Activated naive CD4-positive, alpha-beta T cell treated with anti-CD3 and anti-CD28 coated beads, Interleukin-2, amount 10 ng/mL, durations not matched to agents 7 days and 5 days (primary cell): ENCODE data around the gene LRRC3.
A peak's percentile ranks its signal among the peaks of the same experiment; 100 is the strongest.

Experiments
- CTCF ChIA-PET: fragments of 350-600 bp; sonication (Branson Sonifier 250); formaldehyde crosslinking; loops from one replicate; lab custom pipeline; 2021; ENCODE audit warnings: antibody characterized with exemption; lab: Charles Lee
- DNase-seq: peaks from one replicate; pipeline ENCODE4 v3.0.0-alpha.2; 2020
- H3K27ac Mint-ChIP-seq: one replicate; pipeline ENCODE4 v1.8.0; 2021; ENCODE audit warnings: mild to moderate bottlenecking, moderate library complexity, mixed read lengths
- H3K27me3 Mint-ChIP-seq: one replicate; pipeline ENCODE4 v1.8.0; 2021; ENCODE audit warnings: mild to moderate bottlenecking, mixed read lengths
- H3K36me3 Mint-ChIP-seq: one replicate; pipeline ENCODE4 v1.8.0; 2021; ENCODE audit warnings: mixed read lengths
- H3K4me1 Mint-ChIP-seq: one replicate; pipeline ENCODE4 v1.8.0; 2021; ENCODE audit warnings: mixed read lengths
- H3K4me3 Mint-ChIP-seq: one replicate; pipeline ENCODE4 v1.8.0; 2021; ENCODE audit warnings: mild to moderate bottlenecking, moderate library complexity, mixed read lengths
- H3K9me3 Mint-ChIP-seq: one replicate; pipeline ENCODE4 v1.8.0; 2021; ENCODE audit warnings: mixed read lengths

Gene LRRC3

GRCh38 chr21:44440241-44441040, 14.9 kb upstream of the LRRC3 start:
- H3K27me3 Mint-ChIP-seq: peaks cover 7% of the 10 kb centered on the region
- H3K9me3 Mint-ChIP-seq: peaks cover 2% of the 10 kb centered on the region
- CTCF ChIA-PET: no interaction called here
- H3K4me3 Mint-ChIP-seq: no peak overlapping the region
- peaks cover 7% of the 10 kb centered on the region for H3K36me3 Mint-ChIP-seq
- H3K27ac Mint-ChIP-seq: no peak overlapping the region
- H3K4me1 Mint-ChIP-seq: no peaks in the 10 kb centered on the region
- no peak for DNase-seq

- Mint-ChIP-seq H3K27me3 (peaks cover 9% of the 10 kb centered on the region), H3K27ac (no peak overlapping the region), H3K4me3 (no peak overlapping the region), H3K36me3 (peaks cover 4% of the 10 kb centered on the region), H3K4me1 (no peaks in the 10 kb centered on the region), H3K9me3 (peaks cover 2% of the 10 kb centered on the region)
- CTCF ChIA-PET: no interaction called here
- DNase-seq: no peak
These were observed 14.3 kb upstream of the LRRC3 start for GRCh38 chr21:44441041-44441400.

- Mint-ChIP-seq H3K4me1 (no peaks in the 10 kb centered on the region), H3K9me3 (peaks cover 2% of the 10 kb centered on the region), H3K36me3 (peaks cover 2% of the 10 kb centered on the region), H3K4me3 (no peak overlapping the region), H3K27me3 (peaks cover 12% of the 10 kb centered on the region), H3K27ac (no peak overlapping the region)
- CTCF ChIA-PET: no interaction called here
- no peak for DNase-seq
These were observed 13.6 kb upstream of the LRRC3 start for GRCh38 chr21:44441581-44442265.

- no peak for DNase-seq
- H3K27ac Mint-ChIP-seq: no peak overlapping the region
These were observed 12.8 kb upstream of the LRRC3 start for GRCh38 chr21:44442266-44443125.

GRCh38 chr21:44443291-44443890, 11.9 kb upstream of the LRRC3 start:
- DNase-seq: no peak
- peaks cover 2% of the 10 kb centered on the region for H3K9me3 Mint-ChIP-seq
- H3K27me3 Mint-ChIP-seq: peaks cover 19% of the 10 kb centered on the region
- H3K36me3 Mint-ChIP-seq: peaks cover 2% of the 10 kb centered on the region
- H3K4me3 Mint-ChIP-seq: no peak overlapping the region
- H3K27ac Mint-ChIP-seq: no peak overlapping the region
- H3K4me1 Mint-ChIP-seq: no peaks in the 10 kb centered on the region
- CTCF ChIA-PET: no interaction called here

More at GRCh38 chr21:44442266-44443125, 12.8 kb upstream of the LRRC3 start:
- CTCF ChIA-PET: no interaction called here
- Mint-ChIP-seq H3K36me3 (peaks cover 2% of the 10 kb centered on the region), H3K9me3 (peaks cover 2% of the 10 kb centered on the region), H3K27me3 (peaks cover 12% of the 10 kb centered on the region), H3K4me3 (no peak overlapping the region), H3K4me1 (no peaks in the 10 kb centered on the region)

GRCh38 chr21:44443891-44444285, 11.4 kb upstream of the LRRC3 start:
- H3K4me3 Mint-ChIP-seq: no peak overlapping the region
- peaks cover 24% of the 10 kb centered on the region for H3K27me3 Mint-ChIP-seq
- no peak for DNase-seq
- CTCF ChIA-PET: no interaction called here
- no peak overlapping the region for H3K27ac Mint-ChIP-seq
- H3K36me3 Mint-ChIP-seq: peaks cover 2% of the 10 kb centered on the region
- no peaks in the 10 kb centered on the region for H3K4me1 Mint-ChIP-seq
- peaks cover 2% of the 10 kb centered on the region for H3K9me3 Mint-ChIP-seq

GRCh38 chr21:44444286-44444931, 10.9 kb upstream of the LRRC3 start:
- CTCF ChIA-PET: no interaction called here
- Mint-ChIP-seq H3K27me3 (peaks cover 27% of the 10 kb centered on the region), H3K4me1 (no peaks in the 10 kb centered on the region), H3K9me3 (peaks cover 2% of the 10 kb centered on the region), H3K27ac (no peak overlapping the region), H3K36me3 (peaks cover 2% of the 10 kb centered on the region), H3K4me3 (no peak overlapping the region)
- DNase-seq: peak; percentile 18

- DNase-seq: peak; percentile 3
- CTCF ChIA-PET: no interaction called here
- Mint-ChIP-seq H3K9me3 (peaks cover 2% of the 10 kb centered on the region), H3K36me3 (no peaks in the 10 kb centered on the region), H3K27me3 (peaks cover 36% of the 10 kb centered on the region), H3K4me1 (no peaks in the 10 kb centered on the region), H3K27ac (no peak overlapping the region), H3K4me3 (no peak overlapping the region)
These were observed 10.0 kb upstream of the LRRC3 start for GRCh38 chr21:44445145-44445812.

- H3K27me3 Mint-ChIP-seq: peaks cover 69% of the 10 kb centered on the region
- no peak for DNase-seq
- H3K36me3 Mint-ChIP-seq: no peaks in the 10 kb centered on the region
- H3K27ac Mint-ChIP-seq: no peak overlapping the region
- CTCF ChIA-PET: no interaction called here
- H3K4me3 Mint-ChIP-seq: no peak overlapping the region
- H3K4me1 Mint-ChIP-seq: no peaks in the 10 kb centered on the region
- H3K9me3 Mint-ChIP-seq: peaks cover 5% of the 10 kb centered on the region
These were observed 6.6 kb upstream of the LRRC3 start for GRCh38 chr21:44448651-44449131.

- CTCF ChIA-PET: no interaction called here
- Mint-ChIP-seq H3K4me3 (no peak overlapping the region), H3K4me1 (peaks cover 5% of the 10 kb centered on the region), H3K9me3 (peaks cover 10% of the 10 kb centered on the region), H3K27ac (no peak overlapping the region), H3K27me3 (peaks cover 73% of the 10 kb centered on the region), H3K36me3 (peaks cover 2% of the 10 kb centered on the region)
- DNase-seq: no peak
These were observed 5.6 kb upstream of the LRRC3 start for GRCh38 chr21:44449473-44450363.

- Mint-ChIP-seq H3K4me3 (no peak overlapping the region), H3K4me1 (peaks cover 5% of the 10 kb centered on the region), H3K27me3 (peaks cover 77% of the 10 kb centered on the region), H3K9me3 (peaks cover 10% of the 10 kb centered on the region), H3K36me3 (peaks cover 2% of the 10 kb centered on the region), H3K27ac (no peak overlapping the region)
- CTCF ChIA-PET: no interaction called here
- no peak for DNase-seq
These were observed 4.9 kb upstream of the LRRC3 start for GRCh38 chr21:44450402-44450801.

- H3K36me3 Mint-ChIP-seq: peaks cover 2% of the 10 kb centered on the region
- H3K4me3 Mint-ChIP-seq: no peak overlapping the region
- H3K9me3 Mint-ChIP-seq: peaks cover 10% of the 10 kb centered on the region
- peaks cover 79% of the 10 kb centered on the region for H3K27me3 Mint-ChIP-seq
- CTCF ChIA-PET: no interaction called here
- H3K4me1 Mint-ChIP-seq: peaks cover 5% of the 10 kb centered on the region
- DNase-seq: no peak
- no peak overlapping the region for H3K27ac Mint-ChIP-seq
These were observed 4.3 kb upstream of the LRRC3 start for GRCh38 chr21:44450999-44451398.
